GM21786 (cell line): ENCODE results near the gene ENAM.

Source experiments
- ATAC-seq: cut with Tn5 transposase; IDR thresholded peaks from one replicate; pipeline ENCODE4 v1.9.1; 2021; ENCODE audit not compliant: unreplicated experiment

ENAM gene, protein sequence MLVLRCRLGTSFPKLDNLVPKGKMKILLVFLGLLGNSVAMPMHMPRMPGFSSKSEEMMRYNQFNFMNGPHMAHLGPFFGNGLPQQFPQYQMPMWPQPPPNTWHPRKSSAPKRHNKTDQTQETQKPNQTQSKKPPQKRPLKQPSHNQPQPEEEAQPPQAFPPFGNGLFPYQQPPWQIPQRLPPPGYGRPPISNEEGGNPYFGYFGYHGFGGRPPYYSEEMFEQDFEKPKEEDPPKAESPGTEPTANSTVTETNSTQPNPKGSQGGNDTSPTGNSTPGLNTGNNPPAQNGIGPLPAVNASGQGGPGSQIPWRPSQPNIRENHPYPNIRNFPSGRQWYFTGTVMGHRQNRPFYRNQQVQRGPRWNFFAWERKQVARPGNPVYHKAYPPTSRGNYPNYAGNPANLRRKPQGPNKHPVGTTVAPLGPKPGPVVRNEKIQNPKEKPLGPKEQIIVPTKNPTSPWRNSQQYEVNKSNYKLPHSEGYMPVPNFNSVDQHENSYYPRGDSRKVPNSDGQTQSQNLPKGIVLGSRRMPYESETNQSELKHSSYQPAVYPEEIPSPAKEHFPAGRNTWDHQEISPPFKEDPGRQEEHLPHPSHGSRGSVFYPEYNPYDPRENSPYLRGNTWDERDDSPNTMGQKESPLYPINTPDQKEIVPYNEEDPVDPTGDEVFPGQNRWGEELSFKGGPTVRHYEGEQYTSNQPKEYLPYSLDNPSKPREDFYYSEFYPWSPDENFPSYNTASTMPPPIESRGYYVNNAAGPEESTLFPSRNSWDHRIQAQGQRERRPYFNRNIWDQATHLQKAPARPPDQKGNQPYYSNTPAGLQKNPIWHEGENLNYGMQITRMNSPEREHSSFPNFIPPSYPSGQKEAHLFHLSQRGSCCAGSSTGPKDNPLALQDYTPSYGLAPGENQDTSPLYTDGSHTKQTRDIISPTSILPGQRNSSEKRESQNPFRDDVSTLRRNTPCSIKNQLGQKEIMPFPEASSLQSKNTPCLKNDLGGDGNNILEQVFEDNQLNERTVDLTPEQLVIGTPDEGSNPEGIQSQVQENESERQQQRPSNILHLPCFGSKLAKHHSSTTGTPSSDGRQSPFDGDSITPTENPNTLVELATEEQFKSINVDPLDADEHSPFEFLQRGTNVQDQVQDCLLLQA

DNA sequence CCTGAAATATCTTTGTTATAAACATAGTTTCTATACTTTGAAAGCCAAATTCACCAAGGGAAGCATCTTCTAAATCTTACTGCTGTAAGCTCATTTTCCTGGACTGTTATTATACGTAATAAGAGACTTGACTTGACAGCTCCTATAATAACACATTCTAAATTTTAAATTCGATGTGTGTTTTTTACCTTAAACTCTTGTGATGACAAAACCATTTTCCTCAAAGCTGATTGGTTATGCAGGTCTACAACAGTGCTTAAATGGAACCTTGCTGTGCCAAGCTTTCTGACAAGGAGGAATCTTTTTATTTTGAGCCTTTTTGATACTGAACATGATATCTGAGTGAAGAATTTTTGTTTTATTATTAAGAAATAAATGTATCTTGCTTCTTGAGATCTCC lies at the start of gene ENAM:
Gene ENAM, plus strand, starts transcription at position 301 of the 400 bp plus-strand sequence. CDS start 757 bp downstream, outside the sequence.
- ATAC-seq, result no peak

DNA sequence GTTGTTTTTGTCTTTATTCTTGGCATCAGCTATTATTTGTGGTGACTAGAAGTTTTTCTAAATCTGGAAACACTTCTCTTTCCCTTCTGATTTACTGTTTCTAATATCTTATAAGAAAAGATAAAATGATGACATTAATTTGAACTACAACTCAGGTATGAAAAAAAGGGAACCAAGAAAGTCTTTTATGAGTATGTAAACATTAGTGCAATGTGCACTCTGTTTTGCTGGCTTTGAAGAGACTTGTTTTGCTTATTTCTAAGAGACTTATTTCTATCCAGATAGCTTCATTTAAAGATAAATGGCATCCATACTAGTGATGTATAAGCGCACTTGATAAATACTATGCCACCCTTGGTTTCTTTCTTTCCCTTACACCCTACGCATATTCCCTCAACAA lies 46.6 kb upstream of the ENAM start:
- ATAC-seq, result no peak

DNA sequence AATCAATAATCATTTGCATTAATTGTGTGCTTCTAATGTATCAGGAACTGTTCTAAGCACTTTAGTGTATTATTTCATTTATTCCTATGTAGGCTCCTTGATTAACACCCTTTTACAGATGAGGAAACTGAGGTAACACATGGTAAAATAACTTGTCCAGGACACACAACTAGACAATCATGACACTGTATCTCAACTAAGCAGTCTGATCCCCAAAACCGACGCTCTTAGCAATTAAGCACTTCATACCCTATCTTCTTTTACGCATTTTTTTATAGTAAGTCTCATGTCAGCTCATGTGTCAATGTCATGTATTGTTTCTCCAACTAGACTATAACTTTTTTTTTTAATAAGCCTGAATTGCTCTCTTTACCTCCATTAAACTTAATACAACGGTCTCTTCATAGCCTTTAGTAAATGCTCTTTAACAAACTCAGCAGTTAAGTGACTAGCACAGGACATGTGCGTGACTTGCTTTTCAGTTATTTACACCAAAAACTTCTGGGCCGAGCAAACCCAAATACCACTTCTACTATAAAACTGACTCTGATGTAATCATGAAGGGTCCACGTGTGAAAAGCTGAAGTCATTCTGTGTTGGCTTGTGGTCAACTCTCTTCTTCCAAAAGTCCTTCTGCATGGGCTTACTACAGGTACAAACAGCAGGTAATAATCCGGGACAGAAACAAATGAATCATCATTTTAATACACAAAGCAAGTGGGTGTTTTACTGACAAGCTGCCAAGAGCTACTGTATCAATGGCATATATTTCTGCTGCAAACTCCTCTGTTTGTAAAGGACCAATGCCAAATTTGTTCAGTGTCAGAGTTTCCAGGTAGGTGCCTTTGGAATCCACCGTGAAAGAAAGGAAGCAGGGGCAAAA lies 44.4 kb upstream of the ENAM start:
- ATAC-seq, result no peak

DNA sequence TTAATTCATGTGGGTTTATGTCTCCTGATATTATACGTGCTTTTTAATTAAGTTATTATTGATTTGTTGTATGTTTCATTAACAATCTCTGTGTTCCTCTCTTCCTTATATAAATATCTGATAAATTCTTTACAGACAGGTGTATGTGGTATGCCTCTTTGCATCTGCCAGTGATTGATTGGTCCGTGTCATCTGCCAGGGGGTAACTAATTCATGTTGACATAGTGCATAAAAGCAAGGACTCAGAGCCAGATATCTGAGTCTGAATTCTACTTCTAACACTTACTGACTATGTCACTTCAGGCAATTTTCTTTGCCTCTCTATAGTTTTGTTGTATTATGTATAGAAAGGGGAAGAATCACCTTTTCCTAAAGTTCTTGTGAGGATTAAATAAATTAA lies 41.7 kb upstream of the ENAM start:
- ATAC-seq, result no peak

DNA sequence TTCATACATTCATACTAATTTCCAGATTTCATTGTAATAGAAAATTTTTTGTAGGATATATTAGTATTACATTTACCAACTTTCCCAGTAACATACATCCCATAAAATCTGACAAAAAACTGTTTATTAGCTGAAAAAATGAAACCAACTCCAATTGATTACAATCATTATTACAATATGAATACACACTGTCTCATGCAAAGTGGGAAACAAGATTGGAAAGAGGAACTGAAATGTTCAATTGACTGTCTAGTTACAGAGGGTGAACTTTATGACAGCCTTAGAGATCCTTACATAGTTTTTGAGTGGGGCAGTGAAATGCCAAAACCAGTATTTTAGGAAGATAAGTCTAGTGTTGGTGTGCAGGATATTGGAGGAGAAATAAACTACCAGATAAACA lies 38.8 kb upstream of the ENAM start:
- peak; percentile 98 for ATAC-seq

DNA sequence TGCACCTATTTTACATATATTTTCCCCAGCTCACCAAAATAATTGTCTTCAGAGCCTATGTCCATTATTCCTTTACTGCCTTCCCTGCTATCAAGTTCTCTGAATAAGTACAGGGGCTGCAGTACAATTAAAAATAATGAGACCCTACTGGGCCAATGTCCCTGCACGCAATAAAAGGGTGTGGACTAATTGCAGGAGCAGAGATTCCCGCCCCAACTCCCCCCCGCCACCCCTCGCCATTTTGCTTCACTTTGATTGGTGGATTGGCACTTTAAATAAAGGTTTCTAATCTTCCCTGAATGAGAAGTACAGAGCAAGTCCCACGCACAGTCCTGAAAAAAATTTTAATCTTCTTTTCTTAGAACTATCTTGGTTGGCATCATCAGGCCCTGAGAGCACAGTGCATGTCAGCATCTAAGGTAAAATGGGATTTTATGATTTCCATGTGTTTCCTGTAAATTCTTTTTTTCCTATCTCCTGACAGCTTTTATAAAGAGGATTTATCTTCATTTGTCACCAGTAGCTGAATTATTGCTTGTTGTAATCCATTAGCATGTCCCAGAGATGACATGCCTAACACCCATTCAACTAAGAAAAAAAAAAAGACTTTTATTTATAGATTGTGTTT lies 36.5 kb upstream of the ENAM start, which contains the start of gene AMBN:
Gene AMBN, plus strand, starts transcription at position 302 of the 628 bp plus-strand sequence. Its CDS starts 103 bp downstream, at position 405.
- ATAC-seq, result no peak

DNA sequence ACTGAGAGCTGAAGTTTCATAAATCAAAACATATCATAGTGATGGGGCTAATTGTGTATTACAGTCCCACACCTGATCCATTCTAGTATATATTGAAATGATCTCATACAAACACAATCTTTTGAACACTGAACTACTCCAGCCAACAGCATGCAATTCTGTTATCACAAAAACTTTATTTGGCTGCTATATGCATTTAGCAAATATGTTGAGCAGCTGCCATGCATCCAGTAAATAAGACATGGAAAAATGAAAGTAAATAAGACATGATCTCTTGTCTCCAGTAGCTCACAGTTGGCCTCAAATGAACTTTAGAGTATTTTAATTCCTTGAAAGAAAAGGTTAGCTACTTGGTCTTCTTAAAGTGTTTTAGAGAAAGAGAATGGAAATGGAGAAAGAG lies 34.3 kb upstream of the ENAM start:
- no peak for ATAC-seq

DNA sequence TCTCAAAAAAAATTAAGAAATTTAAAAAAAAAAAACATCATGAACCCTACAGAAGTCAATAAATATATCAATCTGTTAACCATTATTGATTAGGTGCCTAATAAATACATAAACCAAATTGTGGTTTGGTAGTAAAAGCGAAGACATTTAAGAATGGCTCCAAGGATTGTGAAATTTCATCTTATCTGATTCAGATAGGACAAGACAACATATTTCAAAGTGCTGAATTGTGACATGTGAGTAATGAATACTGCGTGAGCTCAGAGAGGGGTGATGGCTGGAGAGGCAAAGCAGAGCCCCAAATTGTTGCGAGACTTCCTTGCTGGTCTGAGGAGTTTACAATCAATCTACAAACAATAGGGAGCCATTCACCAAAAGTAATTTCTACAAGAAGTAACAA lies 28.2 kb upstream of the ENAM start:
- no peak for ATAC-seq

DNA sequence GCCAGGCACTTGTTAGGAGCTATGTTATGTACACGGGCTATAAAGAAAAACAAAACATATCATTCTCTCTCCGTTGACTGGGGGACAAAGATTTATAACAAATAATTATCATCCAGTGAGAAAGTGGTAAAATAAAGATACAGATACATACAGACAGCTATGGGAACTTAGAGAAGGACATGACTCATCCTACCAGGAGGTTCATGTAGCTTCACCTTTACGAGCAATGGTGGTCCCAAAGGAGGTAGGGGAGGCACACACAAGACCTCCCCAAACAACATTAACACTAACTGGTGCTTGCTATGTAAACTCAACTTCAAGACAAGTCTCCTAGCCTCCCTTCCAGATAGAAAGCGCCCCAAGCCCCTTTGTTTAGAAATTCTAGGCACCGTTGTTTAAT lies 27.6 kb upstream of the ENAM start:
- no peak for ATAC-seq

DNA sequence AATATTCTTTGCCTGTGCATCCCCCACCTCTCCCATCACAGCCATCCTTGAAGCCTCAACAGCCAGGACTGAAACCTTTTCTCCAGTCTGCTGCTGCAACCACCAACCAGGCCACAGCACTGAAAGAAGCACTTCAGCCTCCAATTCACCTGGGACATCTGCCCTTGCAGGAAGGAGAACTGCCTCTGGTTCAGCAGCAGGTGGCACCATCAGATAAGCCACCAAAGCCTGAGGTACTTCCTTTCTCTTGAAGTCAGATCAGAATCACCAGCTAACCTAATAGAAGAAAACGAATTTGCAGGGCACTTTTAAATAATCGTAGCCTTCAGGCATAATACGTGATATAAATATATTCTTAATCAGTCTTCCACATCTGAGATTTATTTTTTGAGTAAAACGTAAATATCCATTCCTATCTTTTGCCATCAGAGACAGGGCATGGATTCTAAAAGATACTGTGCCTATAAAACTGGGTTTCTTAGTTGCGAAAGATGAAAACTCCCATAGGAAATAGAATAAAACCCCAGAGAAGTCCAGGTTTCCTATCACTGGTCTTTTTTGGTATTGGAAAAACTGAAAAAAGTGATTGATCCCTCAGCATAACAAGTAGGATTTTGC lies 27.0 kb upstream of the ENAM start:
- peak; percentile 97 for ATAC-seq

DNA sequence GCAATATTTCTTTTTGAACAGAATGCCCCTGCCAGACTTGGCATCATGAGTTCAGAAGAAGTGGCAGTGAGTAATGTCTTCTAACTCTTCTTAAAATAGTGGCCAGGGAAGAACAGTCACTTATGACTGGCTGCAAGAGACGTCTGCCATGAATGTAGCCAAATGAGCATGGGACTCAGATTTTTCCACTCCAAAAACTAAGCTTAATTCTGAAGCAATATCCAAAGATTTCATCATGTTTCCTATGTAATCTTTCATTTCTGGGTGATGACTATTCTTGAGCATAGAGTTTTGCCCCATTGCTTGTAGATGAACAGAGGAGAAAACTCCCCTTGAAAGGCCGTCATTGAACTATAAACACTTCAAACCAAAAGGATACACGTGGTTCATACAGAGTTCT lies 24.7 kb upstream of the ENAM start:
- ATAC-seq, result no peak

DNA sequence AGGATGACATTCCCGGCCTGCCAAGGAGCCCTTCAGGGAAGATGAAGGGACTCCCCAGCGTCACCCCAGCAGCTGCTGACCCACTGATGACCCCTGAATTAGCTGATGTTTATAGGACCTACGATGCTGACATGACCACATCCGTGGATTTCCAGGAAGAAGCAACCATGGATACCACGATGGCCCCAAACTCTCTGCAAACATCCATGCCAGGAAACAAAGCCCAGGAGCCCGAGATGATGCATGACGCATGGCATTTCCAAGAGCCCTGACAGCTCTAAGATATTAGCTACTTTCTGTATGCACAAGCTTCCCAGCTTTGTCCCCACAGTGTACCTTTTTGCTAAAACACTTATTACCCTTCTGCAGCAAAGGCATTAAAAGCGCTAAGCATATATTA lies 22.1 kb upstream of the ENAM start:
- no peak for ATAC-seq

DNA sequence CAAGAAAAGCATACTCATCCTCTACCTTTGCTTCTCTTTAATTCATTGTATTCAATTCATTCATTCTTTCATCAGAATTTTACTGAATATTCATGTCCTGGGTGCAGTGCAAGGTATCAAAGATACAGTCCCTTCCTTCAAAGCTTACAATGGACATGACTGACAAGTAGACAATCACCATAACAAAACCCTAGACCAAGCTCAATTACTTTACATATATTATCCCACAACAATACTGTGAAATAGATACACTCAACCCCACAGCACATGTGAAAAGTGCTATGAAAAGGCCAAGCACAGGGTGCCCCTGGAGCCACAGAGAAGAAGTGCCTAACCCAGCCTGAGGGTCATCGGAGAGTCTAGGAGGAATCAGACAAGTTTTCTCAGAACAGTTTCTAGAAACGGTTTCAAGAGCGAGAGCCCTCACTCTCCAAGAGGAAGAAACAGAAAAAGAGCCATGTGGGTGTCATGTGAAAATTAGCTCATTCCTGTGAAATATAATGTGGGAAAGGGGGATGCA lies 21.1 kb upstream of the ENAM start:
- ATAC-seq, result no peak

DNA sequence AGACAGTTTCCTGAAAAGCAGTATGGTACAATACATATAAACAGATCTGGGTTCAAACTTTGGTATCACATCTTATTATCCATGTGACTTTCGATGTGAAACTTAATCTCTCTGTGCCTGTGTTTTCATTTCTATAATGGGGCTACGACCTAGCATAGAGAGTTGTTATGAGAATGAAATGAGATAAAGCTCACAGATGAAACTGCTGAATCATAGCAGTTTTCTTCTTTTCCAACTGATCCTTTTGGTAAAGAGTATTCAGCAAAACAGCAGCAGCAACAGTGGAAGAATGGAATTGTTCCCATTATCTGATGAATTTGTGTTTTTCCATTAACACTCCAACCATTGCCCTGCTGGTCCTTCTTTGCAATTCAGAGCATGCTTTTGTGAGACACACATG lies 20.2 kb upstream of the ENAM start:
- no peak for ATAC-seq

DNA sequence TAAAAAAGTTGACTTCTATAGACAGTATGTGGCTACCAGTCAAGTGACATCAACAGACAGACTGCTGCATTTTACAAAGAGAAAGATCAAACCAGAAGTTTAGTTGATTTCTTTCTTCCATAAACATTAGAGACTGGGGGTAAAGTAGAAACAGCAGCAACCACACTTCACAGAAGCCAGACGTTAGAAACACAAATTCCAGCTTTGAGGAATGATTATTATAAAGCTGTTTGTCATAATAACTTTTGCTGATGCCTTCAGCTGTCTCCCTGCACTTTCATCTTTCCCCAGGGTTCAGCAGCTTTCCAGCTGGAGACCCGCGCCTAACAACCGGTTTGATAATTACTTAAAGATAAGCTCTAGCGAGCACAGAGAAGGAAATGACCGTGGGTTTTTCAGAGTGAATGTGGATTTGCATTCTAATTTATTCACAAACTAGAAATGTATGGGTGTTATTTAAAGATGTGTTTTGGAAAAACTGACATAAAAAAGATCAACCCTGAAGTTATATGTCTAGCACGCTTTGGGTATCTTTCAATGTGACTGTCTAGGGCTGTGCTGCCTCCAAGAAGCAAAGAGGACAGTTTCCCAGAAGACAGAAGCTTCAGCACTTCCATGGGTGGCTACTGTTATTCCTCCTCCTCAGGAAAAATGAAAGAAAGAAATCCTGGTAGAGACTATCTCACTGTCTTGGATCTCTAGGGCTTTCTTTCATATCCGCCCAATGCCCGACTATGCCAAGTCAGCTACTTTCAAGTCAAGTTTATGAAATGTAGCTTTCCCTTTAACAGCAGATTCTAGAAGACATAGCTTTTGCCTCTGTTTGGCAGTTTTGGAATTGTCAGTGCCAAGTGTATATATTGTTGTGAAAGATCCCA lies 15.0 kb upstream of the ENAM start:
- peak; percentile 53 for ATAC-seq

DNA sequence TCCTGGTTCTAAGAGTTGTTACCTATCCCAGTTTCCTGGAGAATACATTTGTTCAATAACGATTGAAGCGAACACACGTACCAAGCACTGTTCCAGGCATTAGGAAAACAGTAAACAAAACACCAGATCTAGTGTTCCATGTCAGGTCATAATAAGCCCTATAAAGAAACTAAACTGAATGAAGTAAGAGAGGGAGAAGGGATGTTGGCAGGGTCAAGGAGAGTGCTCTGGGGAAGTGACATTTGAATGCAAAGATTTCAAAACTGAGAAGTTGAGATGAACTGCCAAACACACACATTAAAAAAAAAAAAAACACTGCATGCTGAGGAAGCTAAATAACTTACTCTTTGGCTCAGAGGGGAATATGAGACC lies 14.4 kb upstream of the ENAM start:
- ATAC-seq, result no peak

DNA sequence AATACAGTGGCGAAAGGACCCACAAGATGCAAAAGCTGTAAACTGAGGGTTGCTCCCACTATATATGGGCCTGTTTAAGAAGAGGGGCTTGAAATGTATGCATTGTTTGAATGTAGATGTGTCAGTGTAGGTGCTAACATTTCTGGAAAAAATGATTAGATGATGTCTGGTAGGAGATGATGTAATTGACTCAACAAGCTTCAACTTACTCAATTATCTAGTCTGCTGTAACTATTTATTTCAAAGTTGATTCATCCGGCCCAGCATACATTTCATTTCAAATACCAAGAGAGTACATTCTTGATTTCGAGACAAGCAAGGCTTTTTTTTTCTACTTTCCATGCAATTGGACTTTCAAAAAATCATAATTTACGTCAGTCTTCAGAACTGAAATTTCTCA lies 9.3 kb upstream of the ENAM start:
- ATAC-seq, result no peak

DNA sequence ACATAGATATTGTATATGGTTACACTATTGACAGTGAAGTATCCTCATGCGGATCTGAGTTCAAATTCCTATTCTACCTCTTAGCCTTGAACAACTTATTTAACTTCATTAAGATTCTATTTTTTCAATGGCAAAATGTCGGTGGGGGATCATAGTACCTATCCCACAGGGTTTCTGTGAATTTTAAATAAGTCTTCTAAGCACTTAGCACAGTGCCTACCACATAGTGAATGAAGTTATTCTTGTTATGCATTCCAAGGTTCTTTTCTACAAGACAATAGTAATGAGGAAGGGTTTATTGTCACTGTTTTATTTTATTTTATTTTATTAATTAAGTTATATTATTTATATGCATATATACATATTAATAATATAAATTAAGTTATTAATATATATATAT lies 8.8 kb upstream of the ENAM start:
- ATAC-seq, result no peak

DNA sequence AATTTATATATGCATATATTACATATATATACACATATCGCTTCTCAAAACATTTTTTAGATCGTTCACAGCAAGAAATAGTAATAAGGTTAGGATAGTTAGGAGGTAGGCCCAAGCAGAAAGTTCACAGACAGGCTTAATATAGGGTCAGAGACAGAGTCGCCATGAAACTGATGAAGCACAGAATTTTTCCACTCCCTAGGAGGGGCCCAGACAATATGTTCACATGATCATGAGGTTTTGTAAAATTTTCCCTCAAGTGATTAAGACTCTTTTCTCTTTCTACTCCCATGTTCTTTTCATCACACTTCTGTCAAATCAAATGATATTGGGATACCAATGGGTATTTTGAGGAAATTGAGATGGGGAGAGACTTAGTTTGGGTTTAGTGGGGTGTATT lies 5.2 kb upstream of the ENAM start:
- ATAC-seq, result no peak
